Parathyroid adenoma (tissue), 2 donors: ENCODE results near the gene HPRT1.

Source experiments
- H2AFZ ChIP-seq: fragments of 300-600 bp; sonication (generic); one replicate; pipeline ENCODE4 v1.7.0; 2017; ENCODE audit warnings: antibody characterized with exemption, mild to moderate bottlenecking
- H3K27ac ChIP-seq: fragments of 300-600 bp; sonication (generic); one replicate; pipeline ENCODE4 v1.7.0; 2017
- H3K27me3 ChIP-seq: fragments of 300-600 bp; sonication (generic); one replicate; pipeline ENCODE4 v1.7.0; 2017; ENCODE audit warnings: low read length; ENCODE audit not compliant: control insufficient read depth, insufficient read depth
- H3K36me3 ChIP-seq: fragments of 300-600 bp; sonication (generic); one replicate; pipeline ENCODE4 v1.7.0; 2017; ENCODE audit warnings: low read length; ENCODE audit not compliant: control insufficient read depth, insufficient read depth
- H3K4me1 ChIP-seq: fragments of 300-600 bp; sonication (generic); one replicate; pipeline ENCODE4 v1.7.0; 2017; ENCODE audit warnings: control low read depth
- H3K4me2 ChIP-seq: fragments of 300-600 bp; sonication (generic); one replicate; pipeline ENCODE4 v1.7.0; 2017; ENCODE audit warnings: low read length
- H3K4me3 ChIP-seq: fragments of 300-600 bp; sonication (generic); one replicate; pipeline ENCODE4 v1.7.0; 2017; ENCODE audit warnings: low read depth, low read length
- H3K79me2 ChIP-seq: fragments of 300-600 bp; sonication (generic); one replicate; pipeline ENCODE4 v1.7.0; 2017; ENCODE audit warnings: control low read depth
- H3K9ac ChIP-seq: fragments of 300-600 bp; sonication (generic); one replicate; pipeline ENCODE4 v1.7.0; 2017; ENCODE audit warnings: mild to moderate bottlenecking
- H3K9me3 ChIP-seq: fragments of 300-600 bp; sonication (generic); one replicate; pipeline ENCODE4 v1.7.0; 2017; ENCODE audit warnings: low read length; ENCODE audit not compliant: control insufficient read depth
- CTCF ChIP-seq: fragments of 300-600 bp; sonication (generic); IDR thresholded peaks from one replicate; pipeline ENCODE4 v1.7.0; 2017; ENCODE audit warnings: antibody characterized with exemption, mild to moderate bottlenecking
- donor health status: primary hyperparathyroidism.

The HPRT1 gene

GRCh38 chrX:134423606-134424005 is 36.4 kb upstream of the HPRT1 start:
- Histone ChIP-seq H3K27me3 (no peaks in the 10 kb centered on the region), H2AFZ (no peak overlapping the region), H3K79me2 (no peaks in the 10 kb centered on the region), H3K27ac (no peak overlapping the region), H3K9me3 (no peaks in the 10 kb centered on the region), H3K36me3 (no peaks in the 10 kb centered on the region), H3K4me1 (no peaks in the 10 kb centered on the region), H3K9ac (no peak overlapping the region), H3K4me3 (no peak overlapping the region), H3K4me2 (no peak overlapping the region)
- TF ChIP-seq CTCF, result peak; percentile 8

GRCh38 chrX:134426281-134426680 is 33.7 kb upstream of the HPRT1 start:
- Histone ChIP-seq H3K79me2 (no peaks in the 10 kb centered on the region), H2AFZ (no peak overlapping the region), H3K27ac (no peak overlapping the region), H3K4me1 (no peaks in the 10 kb centered on the region), H3K9me3 (no peaks in the 10 kb centered on the region), H3K9ac (no peak overlapping the region), H3K27me3 (no peaks in the 10 kb centered on the region), H3K36me3 (no peaks in the 10 kb centered on the region), H3K4me3 (no peak overlapping the region), H3K4me2 (no peak overlapping the region)
- no peak for TF ChIP-seq CTCF

- TF ChIP-seq CTCF, result no peak
- H3K4me2 ChIP-seq, result no peak overlapping the region
- no peaks in the 10 kb centered on the region for H3K9me3 ChIP-seq
- no peaks in the 10 kb centered on the region for H3K4me1 ChIP-seq
- H3K36me3 ChIP-seq, result no peaks in the 10 kb centered on the region
- H3K27me3 ChIP-seq, result no peaks in the 10 kb centered on the region
- H3K4me3 ChIP-seq, result no peak overlapping the region
- H2AFZ ChIP-seq, result no peak overlapping the region
- no peak overlapping the region for H3K27ac ChIP-seq
- no peaks in the 10 kb centered on the region for H3K79me2 ChIP-seq
- H3K9ac ChIP-seq, result no peak overlapping the region
These were observed 28.1 kb upstream of the HPRT1 start for GRCh38 chrX:134431894-134432293.

- no peak overlapping the region for H3K27ac ChIP-seq
- no peak for TF ChIP-seq CTCF
- H3K9ac ChIP-seq, result no peak overlapping the region
- no peaks in the 10 kb centered on the region for H3K4me1 ChIP-seq
- no peaks in the 10 kb centered on the region for H3K79me2 ChIP-seq
- no peaks in the 10 kb centered on the region for H3K36me3 ChIP-seq
- H3K27me3 ChIP-seq, result no peaks in the 10 kb centered on the region
- no peak overlapping the region for H3K4me2 ChIP-seq
- H3K9me3 ChIP-seq, result no peaks in the 10 kb centered on the region
- H2AFZ ChIP-seq, result no peak overlapping the region
- no peak overlapping the region for H3K4me3 ChIP-seq
These were observed 24.1 kb upstream of the HPRT1 start for GRCh38 chrX:134435894-134436293.

GRCh38 chrX:134443020-134443419 is 16.9 kb upstream of the HPRT1 start:
- H3K27me3 ChIP-seq, result no peaks in the 10 kb centered on the region
- H3K4me3 ChIP-seq, result no peak overlapping the region
- H3K9me3 ChIP-seq, result no peaks in the 10 kb centered on the region
- H3K36me3 ChIP-seq, result no peaks in the 10 kb centered on the region
- no peak overlapping the region for H2AFZ ChIP-seq
- TF ChIP-seq CTCF, result no peak
- H3K4me2 ChIP-seq, result no peak overlapping the region
- no peaks in the 10 kb centered on the region for H3K79me2 ChIP-seq
- no peak overlapping the region for H3K27ac ChIP-seq
- no peaks in the 10 kb centered on the region for H3K4me1 ChIP-seq
- no peak overlapping the region for H3K9ac ChIP-seq
